DOHH2 (cell line): Measurements from ENCODE around the gene GRID1.

ENCODE experiments used
- CTCF ChIP-seq: fragments of 200-600 bp; sonication (generic); IDR thresholded peaks from one replicate; pipeline ENCODE4 v1.5.1; 2014; ENCODE audit warnings: antibody characterized with exemption, mild to moderate bottlenecking, low read depth, low read length; ENCODE audit not compliant: poor library complexity, severe bottlenecking
- EZH2phosphoT487 ChIP-seq: fragments of 200-600 bp; sonication (generic); IDR thresholded peaks from 2 replicates; pipeline ENCODE4 v1.6.1; 2017; ENCODE audit warnings: borderline replicate concordance, mild to moderate bottlenecking, antibody characterized with exemption, low read length, moderate library complexity, mixed read lengths

- TF ChIP-seq CTCF (no peak), EZH2phosphoT487 (no peak)
Observed at GRCh38 chr10:85580585-85580984, 786.0 kb downstream of the GRID1 start.
